ENCODE data around the gene NR6A1.
"Not testable (repeated sequence)": the region's sequence is repeated elsewhere in the genome, so short reads cannot be mapped to it uniquely, and the experiment has no call there.

Gene NR6A1

DNA sequence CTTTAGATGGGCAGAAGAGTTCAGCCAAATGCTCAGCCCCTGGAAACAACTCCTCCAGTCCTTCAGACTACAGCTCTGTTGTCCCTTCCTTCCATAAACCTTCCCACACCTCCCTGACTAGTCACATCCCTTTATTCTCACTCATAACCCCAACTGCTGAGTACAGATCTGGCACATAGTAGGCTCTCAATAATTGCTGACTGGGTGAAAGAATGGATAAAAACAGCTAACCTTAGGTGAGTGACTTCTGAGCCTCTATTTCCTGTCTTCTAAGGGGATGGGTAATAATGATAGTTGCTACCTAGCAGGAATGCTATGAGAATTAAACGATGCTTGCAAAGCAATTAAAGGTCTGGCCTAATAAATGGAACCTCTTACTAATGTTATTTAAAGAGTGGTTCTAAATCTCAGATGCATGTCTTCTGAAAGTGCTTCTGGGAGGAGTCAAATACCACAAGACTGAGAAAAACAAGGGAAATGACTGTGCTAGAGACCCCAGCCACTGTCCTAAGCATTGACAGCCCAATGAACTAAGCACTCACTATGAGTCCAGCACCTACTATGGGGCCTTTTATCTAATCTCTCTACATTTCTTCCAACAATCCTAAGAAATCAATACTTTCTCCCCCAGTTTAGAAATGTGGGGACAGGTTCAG, 2.5 kb upstream of the NR6A1 start:
- no peak for TF ChIP-seq CSDC2 (CRISPR knock-in tag; IDR thresholded peaks at IDR 0.05)
- TF ChIP-seq TCF4 (CRISPR knock-in tag; IDR thresholded peaks at IDR 0.05; ENCODE audit: borderline replicate concordance): no peak
- no peak for TF ChIP-seq ZNF565 (CRISPR knock-in tag; conservative IDR thresholded peaks at IDR 0.05; ENCODE audit: low read depth)
- no peak for TF ChIP-seq BACH2 (CRISPR knock-in tag; IDR thresholded peaks at IDR 0.05; ENCODE audit: borderline replicate concordance)
- TF ChIP-seq OSR1 (CRISPR knock-in tag; IDR thresholded peaks at IDR 0.05): no peak
- TF ChIP-seq ARNTL (CRISPR knock-in tag; IDR thresholded peaks at IDR 0.05; ENCODE audit: borderline replicate concordance, low read depth): no peak
- TF ChIP-seq TOX (CRISPR knock-in tag; IDR thresholded peaks at IDR 0.05; ENCODE audit: borderline replicate concordance): no peak
- TF ChIP-seq GLIS3 (CRISPR knock-in tag; IDR thresholded peaks at IDR 0.05): no peak
- no peak for TF ChIP-seq PPARA (CRISPR knock-in tag; IDR thresholded peaks at IDR 0.05; ENCODE audit: borderline replicate concordance)
- no peak for TF ChIP-seq RARB (CRISPR knock-in tag; IDR thresholded peaks at IDR 0.05)
- ATAC-seq: no peak

DNA sequence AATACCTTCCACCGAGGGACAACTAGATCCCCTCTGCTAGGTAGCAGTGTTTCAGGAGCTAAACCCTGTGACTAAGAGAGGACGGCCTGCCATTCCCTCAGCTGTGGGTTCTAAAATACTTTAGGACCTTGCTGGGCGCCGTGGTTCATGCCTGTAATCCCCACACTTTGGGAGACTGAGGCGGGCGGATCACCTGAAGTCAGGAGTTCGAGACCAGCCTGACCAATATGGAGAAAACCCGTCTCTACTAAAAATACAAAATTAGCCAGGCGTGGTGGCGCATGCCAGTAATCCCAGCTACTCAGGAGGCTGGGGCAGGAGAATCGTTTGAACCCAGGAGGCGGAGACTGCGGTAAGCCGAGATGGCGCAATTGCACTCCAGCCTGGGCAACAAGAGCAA, 1.8 kb upstream of the NR6A1 start:
- ATAC-seq: not testable (repeated sequence)

DNA sequence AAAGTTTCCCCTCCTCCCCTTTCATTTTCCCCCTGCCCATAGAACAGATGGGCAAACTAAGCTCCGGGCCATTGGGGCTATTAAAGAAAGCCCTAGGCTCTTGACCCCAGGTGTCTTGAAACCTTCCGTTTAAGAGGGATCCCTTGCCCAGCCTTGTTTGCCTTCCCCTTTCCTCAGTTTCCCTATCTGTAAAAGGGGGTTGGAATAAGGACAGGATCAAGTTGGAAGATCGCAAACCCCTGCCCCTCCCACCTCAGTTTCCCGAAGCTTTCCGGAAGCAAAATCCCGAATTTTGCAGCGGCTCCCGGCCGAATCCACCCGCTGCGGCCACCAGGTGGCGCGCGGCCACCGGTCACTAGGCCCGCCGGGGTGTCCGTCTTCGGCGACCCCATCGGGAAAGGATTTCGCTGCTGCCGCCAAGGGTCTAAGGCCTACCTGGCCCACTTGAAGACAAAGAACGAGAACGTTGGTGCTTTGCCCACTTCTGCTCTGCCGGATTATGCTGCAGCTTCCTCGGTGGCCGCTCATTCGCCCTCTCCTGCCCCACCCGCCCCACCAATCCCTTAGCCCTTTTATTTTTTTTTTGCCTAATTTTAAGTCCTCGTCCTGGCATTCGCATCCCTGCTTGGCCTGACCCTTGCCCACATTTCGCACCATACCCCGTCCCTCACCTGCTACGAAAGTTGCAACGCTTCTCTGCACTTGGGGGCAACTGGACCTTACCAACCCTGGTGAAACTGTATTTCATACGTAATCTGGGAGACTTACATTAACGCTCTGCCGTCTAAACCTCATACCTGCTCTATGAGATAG, 962 bp upstream of the NR6A1 start:
- no peak for TF ChIP-seq CSDC2 (CRISPR knock-in tag; IDR thresholded peaks at IDR 0.05)
- no peak for TF ChIP-seq RARB (CRISPR knock-in tag; IDR thresholded peaks at IDR 0.05)
- no peak for TF ChIP-seq PPARA (CRISPR knock-in tag; IDR thresholded peaks at IDR 0.05; ENCODE audit: borderline replicate concordance)
- TF ChIP-seq, protein P1, sequence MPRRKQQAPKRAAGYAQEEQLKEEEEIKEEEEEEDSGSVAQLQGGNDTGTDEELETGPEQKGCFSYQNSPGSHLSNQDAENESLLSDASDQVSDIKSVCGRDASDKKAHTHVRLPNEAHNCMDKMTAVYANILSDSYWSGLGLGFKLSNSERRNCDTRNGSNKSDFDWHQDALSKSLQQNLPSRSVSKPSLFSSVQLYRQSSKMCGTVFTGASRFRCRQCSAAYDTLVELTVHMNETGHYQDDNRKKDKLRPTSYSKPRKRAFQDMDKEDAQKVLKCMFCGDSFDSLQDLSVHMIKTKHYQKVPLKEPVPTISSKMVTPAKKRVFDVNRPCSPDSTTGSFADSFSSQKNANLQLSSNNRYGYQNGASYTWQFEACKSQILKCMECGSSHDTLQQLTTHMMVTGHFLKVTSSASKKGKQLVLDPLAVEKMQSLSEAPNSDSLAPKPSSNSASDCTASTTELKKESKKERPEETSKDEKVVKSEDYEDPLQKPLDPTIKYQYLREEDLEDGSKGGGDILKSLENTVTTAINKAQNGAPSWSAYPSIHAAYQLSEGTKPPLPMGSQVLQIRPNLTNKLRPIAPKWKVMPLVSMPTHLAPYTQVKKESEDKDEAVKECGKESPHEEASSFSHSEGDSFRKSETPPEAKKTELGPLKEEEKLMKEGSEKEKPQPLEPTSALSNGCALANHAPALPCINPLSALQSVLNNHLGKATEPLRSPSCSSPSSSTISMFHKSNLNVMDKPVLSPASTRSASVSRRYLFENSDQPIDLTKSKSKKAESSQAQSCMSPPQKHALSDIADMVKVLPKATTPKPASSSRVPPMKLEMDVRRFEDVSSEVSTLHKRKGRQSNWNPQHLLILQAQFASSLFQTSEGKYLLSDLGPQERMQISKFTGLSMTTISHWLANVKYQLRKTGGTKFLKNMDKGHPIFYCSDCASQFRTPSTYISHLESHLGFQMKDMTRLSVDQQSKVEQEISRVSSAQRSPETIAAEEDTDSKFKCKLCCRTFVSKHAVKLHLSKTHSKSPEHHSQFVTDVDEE (CRISPR knock-in tag; IDR thresholded peaks at IDR 0.05): no peak
- TF ChIP-seq GLIS3 (CRISPR knock-in tag; IDR thresholded peaks at IDR 0.05): 0 out of 2 replicates have a peak, but pooled peaks have one; percentile 25
- TF ChIP-seq ISL1 (CRISPR knock-in tag; IDR thresholded peaks at IDR 0.05): peak; percentile 45; the same call in 1 of the 2 replicates
- TF ChIP-seq SNAI2 (CRISPR knock-in tag; IDR thresholded peaks at IDR 0.05): 0 out of 2 replicates have a peak, but pooled peaks have one; percentile 34
- peak; percentile 21; the same call in 1 of the 2 replicates for TF ChIP-seq ZFP3 (CRISPR knock-in tag; IDR thresholded peaks at IDR 0.05)
- TF ChIP-seq BACH2 (CRISPR knock-in tag; IDR thresholded peaks at IDR 0.05; ENCODE audit: borderline replicate concordance): 0 out of 2 replicates have a peak, but pooled peaks have one; percentile 51
- TF ChIP-seq, protein P2, sequence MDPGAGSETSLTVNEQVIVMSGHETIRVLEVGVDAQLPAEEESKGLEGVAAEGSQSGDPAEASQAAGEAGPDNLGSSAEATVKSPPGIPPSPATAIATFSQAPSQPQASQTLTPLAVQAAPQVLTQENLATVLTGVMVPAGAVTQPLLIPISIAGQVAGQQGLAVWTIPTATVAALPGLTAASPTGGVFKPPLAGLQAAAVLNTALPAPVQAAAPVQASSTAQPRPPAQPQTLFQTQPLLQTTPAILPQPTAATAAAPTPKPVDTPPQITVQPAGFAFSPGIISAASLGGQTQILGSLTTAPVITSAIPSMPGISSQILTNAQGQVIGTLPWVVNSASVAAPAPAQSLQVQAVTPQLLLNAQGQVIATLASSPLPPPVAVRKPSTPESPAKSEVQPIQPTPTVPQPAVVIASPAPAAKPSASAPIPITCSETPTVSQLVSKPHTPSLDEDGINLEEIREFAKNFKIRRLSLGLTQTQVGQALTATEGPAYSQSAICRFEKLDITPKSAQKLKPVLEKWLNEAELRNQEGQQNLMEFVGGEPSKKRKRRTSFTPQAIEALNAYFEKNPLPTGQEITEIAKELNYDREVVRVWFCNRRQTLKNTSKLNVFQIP (CRISPR knock-in tag; IDR thresholded peaks at IDR 0.05; ENCODE audit: borderline replicate concordance, low read depth): peak; percentile 87; the same call in 1 of the 2 replicates
- peak; percentile 20; the same call in 1 of the 2 replicates for TF ChIP-seq TCF4 (CRISPR knock-in tag; IDR thresholded peaks at IDR 0.05; ENCODE audit: borderline replicate concordance)
- ATAC-seq: peak; percentile 42

DNA sequence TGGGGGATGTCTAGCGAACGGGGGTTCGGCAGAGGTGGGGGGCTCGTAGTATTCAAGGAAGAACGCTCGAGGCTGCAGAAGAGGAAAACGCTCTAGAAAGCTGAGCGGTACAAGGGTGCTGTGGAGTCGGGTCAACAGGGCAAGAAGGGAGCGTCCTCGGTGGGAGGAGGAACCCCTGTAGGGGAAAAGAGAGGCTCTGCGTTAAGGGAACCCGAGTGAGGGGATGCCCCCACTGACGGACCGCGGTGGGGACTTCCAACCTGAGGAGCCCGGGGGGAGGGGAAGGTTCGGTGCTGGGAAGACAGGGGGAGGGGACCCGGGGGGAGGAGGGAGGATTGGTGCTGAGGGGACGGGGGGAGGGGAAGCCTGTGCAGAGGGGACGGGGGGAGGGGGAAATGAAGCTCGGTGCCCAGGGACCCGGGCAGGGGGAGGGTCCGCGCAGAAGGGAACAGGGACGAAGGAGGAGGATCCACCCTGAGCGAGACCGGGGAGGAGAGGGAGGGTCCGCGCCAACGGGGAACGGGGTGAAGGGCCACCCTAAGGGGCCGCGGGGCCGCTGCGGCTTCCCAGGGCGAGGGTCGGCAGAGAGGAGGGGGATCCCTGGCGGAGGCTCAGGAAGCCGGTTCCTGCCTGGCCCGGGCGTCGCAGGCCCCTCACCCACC, 621 bp downstream of the NR6A1 start:
- ATAC-seq: peak; percentile 9

More for the DNA sequence above, 621 bp downstream of the NR6A1 start:
- TF ChIP-seq, protein P3, sequence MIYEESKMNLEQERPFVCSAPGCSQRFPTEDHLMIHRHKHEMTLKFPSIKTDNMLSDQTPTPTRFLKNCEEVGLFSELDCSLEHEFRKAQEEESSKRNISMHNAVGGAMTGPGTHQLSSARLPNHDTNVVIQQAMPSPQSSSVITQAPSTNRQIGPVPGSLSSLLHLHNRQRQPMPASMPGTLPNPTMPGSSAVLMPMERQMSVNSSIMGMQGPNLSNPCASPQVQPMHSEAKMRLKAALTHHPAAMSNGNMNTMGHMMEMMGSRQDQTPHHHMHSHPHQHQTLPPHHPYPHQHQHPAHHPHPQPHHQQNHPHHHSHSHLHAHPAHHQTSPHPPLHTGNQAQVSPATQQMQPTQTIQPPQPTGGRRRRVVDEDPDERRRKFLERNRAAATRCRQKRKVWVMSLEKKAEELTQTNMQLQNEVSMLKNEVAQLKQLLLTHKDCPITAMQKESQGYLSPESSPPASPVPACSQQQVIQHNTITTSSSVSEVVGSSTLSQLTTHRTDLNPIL (CRISPR knock-in tag; IDR thresholded peaks at IDR 0.05; ENCODE audit: low read depth): no peak
- TF ChIP-seq TCF4 (CRISPR knock-in tag; IDR thresholded peaks at IDR 0.05; ENCODE audit: borderline replicate concordance): no peak
- TF ChIP-seq ZFP30 (CRISPR knock-in tag; IDR thresholded peaks at IDR 0.05): no peak
- TF ChIP-seq, protein P2 (CRISPR knock-in tag; IDR thresholded peaks at IDR 0.05; ENCODE audit: borderline replicate concordance, low read depth): no peak
- TF ChIP-seq CSDC2 (CRISPR knock-in tag; IDR thresholded peaks at IDR 0.05): no peak
- TF ChIP-seq, protein P4, sequence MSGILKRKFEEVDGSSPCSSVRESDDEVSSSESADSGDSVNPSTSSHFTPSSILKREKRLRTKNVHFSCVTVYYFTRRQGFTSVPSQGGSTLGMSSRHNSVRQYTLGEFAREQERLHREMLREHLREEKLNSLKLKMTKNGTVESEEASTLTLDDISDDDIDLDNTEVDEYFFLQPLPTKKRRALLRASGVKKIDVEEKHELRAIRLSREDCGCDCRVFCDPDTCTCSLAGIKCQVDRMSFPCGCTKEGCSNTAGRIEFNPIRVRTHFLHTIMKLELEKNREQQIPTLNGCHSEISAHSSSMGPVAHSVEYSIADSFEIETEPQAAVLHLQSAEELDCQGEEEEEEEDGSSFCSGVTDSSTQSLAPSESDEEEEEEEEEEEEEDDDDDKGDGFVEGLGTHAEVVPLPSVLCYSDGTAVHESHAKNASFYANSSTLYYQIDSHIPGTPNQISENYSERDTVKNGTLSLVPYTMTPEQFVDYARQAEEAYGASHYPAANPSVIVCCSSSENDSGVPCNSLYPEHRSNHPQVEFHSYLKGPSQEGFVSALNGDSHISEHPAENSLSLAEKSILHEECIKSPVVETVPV (CRISPR knock-in tag; IDR thresholded peaks at IDR 0.05): no peak
- TF ChIP-seq OSR1 (CRISPR knock-in tag; IDR thresholded peaks at IDR 0.05): no peak
- TF ChIP-seq ESRRG (CRISPR knock-in tag; IDR thresholded peaks at IDR 0.05): no peak

All from SK-N-SH treated with all-trans-retinoic acid at 6 μM for 48 hours (cell line).